ENCODE results near the gene SLC19A3.

Gene SLC19A3

DNA sequence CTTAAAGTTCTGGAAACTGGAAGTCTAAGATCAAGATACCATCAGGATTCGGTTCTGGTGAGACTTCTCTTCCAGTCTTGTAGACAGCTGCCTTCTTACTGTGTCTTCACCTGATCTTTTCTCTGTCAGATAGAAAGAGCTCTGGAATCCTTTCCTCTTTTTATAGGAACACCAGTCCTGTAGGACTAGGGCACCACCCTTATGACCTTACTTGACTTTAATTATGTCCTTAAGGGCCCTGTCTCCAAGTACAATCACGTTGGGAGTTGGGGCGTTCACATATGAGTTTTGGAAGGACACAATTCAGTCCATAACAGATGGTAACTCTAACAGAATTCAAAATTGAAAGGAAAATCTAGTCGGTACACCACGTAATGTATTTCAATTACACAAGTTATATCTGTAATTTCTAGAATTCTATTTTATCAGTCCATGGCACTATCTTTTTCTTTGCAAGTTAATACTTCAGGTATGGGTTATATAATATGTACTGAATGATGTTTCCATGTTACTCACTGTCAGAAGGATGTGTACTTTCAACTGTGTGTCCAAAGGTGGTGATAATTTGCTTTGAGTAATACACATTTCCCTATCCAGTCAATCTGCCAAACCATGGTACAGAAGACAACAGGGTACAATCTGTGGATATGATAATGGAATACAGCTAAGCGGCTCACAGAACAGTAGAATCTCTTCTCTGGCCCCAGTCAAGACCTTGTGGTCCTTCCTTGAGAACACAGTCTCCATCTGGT, 52.5 kb downstream of the SLC19A3 start:
- Histone ChIP-seq H3K9me3 (ENCODE audit: severe bottlenecking) (no peaks in the 10 kb centered on the region), H3K4me1 (ENCODE audit: insufficient read depth, poor library complexity, severe bottlenecking) (no peaks in the 10 kb centered on the region), H3K36me3 (ENCODE audit: low read depth) (no peaks in the 10 kb centered on the region), H3K27me3 (ENCODE audit: insufficient read depth, poor library complexity, severe bottlenecking) (no peaks in the 10 kb centered on the region), H3K4me3 (ENCODE audit: severe bottlenecking) (no peak overlapping the region), H3K27ac (ENCODE audit: poor library complexity, severe bottlenecking) (no peak overlapping the region)
- TF ChIP-seq, protein P1, sequence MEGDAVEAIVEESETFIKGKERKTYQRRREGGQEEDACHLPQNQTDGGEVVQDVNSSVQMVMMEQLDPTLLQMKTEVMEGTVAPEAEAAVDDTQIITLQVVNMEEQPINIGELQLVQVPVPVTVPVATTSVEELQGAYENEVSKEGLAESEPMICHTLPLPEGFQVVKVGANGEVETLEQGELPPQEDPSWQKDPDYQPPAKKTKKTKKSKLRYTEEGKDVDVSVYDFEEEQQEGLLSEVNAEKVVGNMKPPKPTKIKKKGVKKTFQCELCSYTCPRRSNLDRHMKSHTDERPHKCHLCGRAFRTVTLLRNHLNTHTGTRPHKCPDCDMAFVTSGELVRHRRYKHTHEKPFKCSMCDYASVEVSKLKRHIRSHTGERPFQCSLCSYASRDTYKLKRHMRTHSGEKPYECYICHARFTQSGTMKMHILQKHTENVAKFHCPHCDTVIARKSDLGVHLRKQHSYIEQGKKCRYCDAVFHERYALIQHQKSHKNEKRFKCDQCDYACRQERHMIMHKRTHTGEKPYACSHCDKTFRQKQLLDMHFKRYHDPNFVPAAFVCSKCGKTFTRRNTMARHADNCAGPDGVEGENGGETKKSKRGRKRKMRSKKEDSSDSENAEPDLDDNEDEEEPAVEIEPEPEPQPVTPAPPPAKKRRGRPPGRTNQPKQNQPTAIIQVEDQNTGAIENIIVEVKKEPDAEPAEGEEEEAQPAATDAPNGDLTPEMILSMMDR (IDR thresholded peaks at IDR 0.05; ENCODE audit: poor library complexity, severe bottlenecking) = no peak
- ATAC-seq (ENCODE audit: low read depth) (no peak), DNase-seq (ENCODE audit: low spot score) (no peak)

DNA sequence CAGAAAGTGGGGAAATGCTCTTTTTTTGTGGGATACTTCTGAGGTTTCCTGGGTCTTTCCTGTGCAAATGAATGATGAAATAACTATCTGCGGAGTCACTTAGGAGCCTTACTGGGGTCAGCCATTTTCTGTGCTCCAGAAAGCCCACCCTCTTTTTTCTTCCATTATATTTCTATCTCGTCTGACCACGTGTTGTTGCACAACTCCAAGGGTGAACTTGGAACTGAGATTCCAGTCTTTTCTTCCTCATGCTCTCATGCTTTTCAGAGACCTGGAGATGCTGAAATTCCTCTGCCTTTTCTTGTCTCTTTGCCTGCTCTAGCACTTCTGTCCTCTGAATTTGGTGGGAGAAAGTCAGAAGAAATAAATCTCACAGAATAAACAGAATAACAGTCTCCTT, 56.0 kb downstream of the SLC19A3 start:
- no peak for DNase-seq (ENCODE audit: low spot score)
- Histone ChIP-seq H3K9me3 (ENCODE audit: severe bottlenecking) (no peaks in the 10 kb centered on the region), H3K4me1 (ENCODE audit: insufficient read depth, poor library complexity, severe bottlenecking) (no peaks in the 10 kb centered on the region), H3K4me3 (ENCODE audit: severe bottlenecking) (no peak overlapping the region), H3K27ac (ENCODE audit: poor library complexity, severe bottlenecking) (no peak overlapping the region), H3K36me3 (ENCODE audit: low read depth) (no peaks in the 10 kb centered on the region), H3K27me3 (ENCODE audit: insufficient read depth, poor library complexity, severe bottlenecking) (no peaks in the 10 kb centered on the region)
- ATAC-seq (ENCODE audit: low read depth) = no peak
- TF ChIP-seq, protein P1 (IDR thresholded peaks at IDR 0.05; ENCODE audit: poor library complexity, severe bottlenecking) = no peak

DNA sequence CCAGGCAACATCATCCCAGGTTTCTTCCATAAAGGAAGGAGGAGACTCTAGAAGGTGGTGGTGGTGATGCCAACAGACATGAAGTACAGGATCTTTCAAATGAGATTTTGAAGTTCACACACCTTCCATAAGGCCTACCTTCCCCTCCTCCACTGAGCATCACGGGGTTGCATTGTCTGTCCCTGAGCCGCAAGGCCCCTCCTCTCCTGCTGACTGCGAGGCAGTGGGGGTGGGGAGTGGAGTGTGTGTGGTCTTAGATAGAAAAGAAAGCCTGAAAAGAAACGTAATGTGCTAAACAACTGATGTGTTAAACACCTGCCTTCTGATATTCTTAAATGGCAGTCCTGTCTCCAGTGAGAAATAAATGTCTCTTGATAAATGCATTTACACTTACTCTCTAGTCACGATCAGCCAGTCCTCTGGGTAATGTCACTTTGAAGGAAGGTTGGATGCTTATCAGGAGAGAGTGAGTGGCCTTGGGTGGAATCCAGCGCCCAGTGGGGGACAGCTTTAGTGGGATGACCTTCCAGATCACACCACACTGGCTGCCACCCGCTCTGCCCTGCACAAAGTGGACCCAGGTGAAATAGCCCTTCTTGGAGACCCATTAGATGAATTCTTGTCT, 56.7 kb downstream of the SLC19A3 start:
- Histone ChIP-seq H3K27ac (ENCODE audit: poor library complexity, severe bottlenecking) (no peak overlapping the region), H3K9me3 (ENCODE audit: severe bottlenecking) (no peaks in the 10 kb centered on the region), H3K36me3 (ENCODE audit: low read depth) (no peaks in the 10 kb centered on the region), H3K4me3 (ENCODE audit: severe bottlenecking) (no peak overlapping the region), H3K4me1 (ENCODE audit: insufficient read depth, poor library complexity, severe bottlenecking) (no peaks in the 10 kb centered on the region), H3K27me3 (ENCODE audit: insufficient read depth, poor library complexity, severe bottlenecking) (no peaks in the 10 kb centered on the region)
- ATAC-seq (ENCODE audit: low read depth) (no peak), DNase-seq (ENCODE audit: low spot score) (no peak)
- TF ChIP-seq, protein P1 (IDR thresholded peaks at IDR 0.05; ENCODE audit: poor library complexity, severe bottlenecking) = no peak

DNA sequence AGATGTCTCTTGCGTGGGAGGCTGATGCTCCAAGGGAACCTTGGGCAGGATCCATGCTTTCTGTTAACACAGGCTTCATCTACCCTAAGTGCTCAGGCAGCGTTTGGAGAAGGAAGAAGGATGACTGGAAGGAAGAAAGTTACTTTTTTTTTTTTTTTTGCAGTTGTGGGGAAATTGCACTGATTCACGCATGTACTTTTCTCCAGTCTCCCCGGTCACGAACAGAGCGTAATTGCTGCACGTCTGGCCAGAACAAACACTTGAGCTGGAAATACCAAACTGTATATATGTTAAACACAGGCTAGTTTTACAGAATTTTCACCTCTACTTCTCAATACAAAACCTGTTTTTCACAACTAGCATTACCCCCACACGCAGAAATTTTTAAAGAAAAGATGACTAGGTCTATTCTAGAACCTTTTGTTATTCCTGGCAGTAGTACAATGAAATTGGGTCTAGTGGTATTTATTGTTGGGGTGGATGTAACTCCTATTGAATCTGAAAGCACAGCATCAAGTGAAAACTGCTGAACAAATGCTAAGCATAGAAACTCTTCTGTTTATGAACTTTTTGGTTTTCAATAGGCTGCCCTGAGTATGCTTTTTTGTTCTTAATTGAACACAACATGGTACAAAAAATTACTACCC, 60.5 kb downstream of the SLC19A3 start:
- TF ChIP-seq, protein P1 (IDR thresholded peaks at IDR 0.05; ENCODE audit: poor library complexity, severe bottlenecking) = no peak

More for the DNA sequence above, 60.5 kb downstream of the SLC19A3 start:
- no peaks in the 10 kb centered on the region for H3K36me3 ChIP-seq (ENCODE audit: low read depth)
- no peak overlapping the region for H3K27ac ChIP-seq (ENCODE audit: poor library complexity, severe bottlenecking)
- DNase-seq (ENCODE audit: low spot score) = no peak
- H3K4me1 ChIP-seq (ENCODE audit: insufficient read depth, poor library complexity, severe bottlenecking) = peaks cover 27% of the 10 kb centered on the region
- H3K27me3 ChIP-seq (ENCODE audit: insufficient read depth, poor library complexity, severe bottlenecking) = no peaks in the 10 kb centered on the region
- no peaks in the 10 kb centered on the region for H3K9me3 ChIP-seq (ENCODE audit: severe bottlenecking)
- no peak overlapping the region for H3K4me3 ChIP-seq (ENCODE audit: severe bottlenecking)
- ATAC-seq (ENCODE audit: low read depth) = no peak
